Heart left ventricle (tissue), 16 donors: ENCODE measurements around the gene KRT3. TPM values are rescaled to one million over a fixed set of nuclear protein-coding genes. Genes with fewer than 3 reads are reported as not detected.

Experiments used
- ATAC-seq, 4 donors: fragments of 200-7000 bp; cut with Tn5 transposase; one replicate each; pipeline ENCODE4 v1.9.1; 2020 to 2022; ENCODE audit warnings: moderate library complexity in 4 of 4, mild to moderate bottlenecking in 3 of 4, moderate number of reproducible peaks in 1 of 4
- DNase-seq, 5 donors: peaks; one replicate each; pipeline ENCODE4 v3.0.0-alpha.2; 2020
- H3K27ac ChIP-seq, 12 donors: fragments of 200-600 bp; sonication (generic) in 4 of 12; one replicate each; pipeline versions ENCODE4 v1.5.0 to v1.8.0; 2016 to 2022; ENCODE audit warnings: mild to moderate bottlenecking in 2 of 12
- H3K27me3 ChIP-seq, 9 donors: fragments of 200-600 bp; sonication (generic) in 2 of 9; one replicate each; pipeline versions ENCODE4 v1.5.1 to v1.8.0; 2016 to 2022; ENCODE audit warnings: mild to moderate bottlenecking in 3 of 9
- H3K36me3 ChIP-seq, 9 donors: fragments of 200-600 bp; sonication (generic) in 2 of 9; one replicate each; pipeline versions ENCODE4 v1.5.0 to v1.8.0; 2018 to 2022; ENCODE audit warnings: mild to moderate bottlenecking in 2 of 9
- H3K4me1 ChIP-seq, 12 donors: fragments of 200-600 bp; sonication (generic) in 4 of 12; one replicate each; pipeline versions ENCODE4 v1.5.0 to v1.8.0; 2016 to 2022; ENCODE audit warnings: mild to moderate bottlenecking in 3 of 12
- H3K4me3 ChIP-seq, 12 donors: fragments of 200-600 bp; sonication (generic) in 4 of 12; one replicate each; pipeline versions ENCODE4 v1.5.0 to v1.8.0; 2017 to 2022; ENCODE audit warnings: mild to moderate bottlenecking in 9 of 12, moderate library complexity in 4 of 12
- H3K9me3 ChIP-seq, 12 donors: fragments of 200-600 bp; sonication (generic) in 4 of 12; one replicate each; pipeline versions ENCODE4 v1.5.0 to v1.8.0; 2016 to 2022; ENCODE audit warnings: mild to moderate bottlenecking in 1 of 12
- CTCF ChIP-seq, 12 donors: fragments of 200-600 bp; sonication (generic) in 4 of 12; IDR thresholded peaks; one replicate each; pipeline versions ENCODE4 v1.5.0 to v1.8.0; 2018 to 2022; ENCODE audit warnings: antibody characterized with exemption in 12 of 12, mild to moderate bottlenecking in 5 of 12
- POLR2A ChIP-seq, 2 donors: fragments of 450-650 bp; IDR thresholded peaks; one replicate each; pipeline ENCODE4 v1.6.1; 2017; ENCODE audit warnings: antibody characterized with exemption in 2 of 2, mild to moderate bottlenecking in 2 of 2, moderate library complexity in 2 of 2
- whole genome bisulfite sequencing, 4 donors: extraction: QIAGEN DNeasy Blood & Tissue Kit in 2 of 4; methylation state at CpG; one replicate each; pipeline versions ENCODE4 v1.1.5 to v1.1.7; 2013 to 2018; 5-methylcytosine and 5-hydroxymethylcytosine counted together
- intact Hi-C, 10 donors: fragments of 100-400 bp; cut with DNase I; formaldehyde crosslinking; loops; one replicate each; pipeline versions ENCODE4 v1.11.1 to v1.14.2; 2022
- polyA plus RNA-seq, 2 donors: library from polyadenylated mRNA; stranded (reverse); fragments of 200-250 nt; gene quantifications; one replicate each; pipeline ENCODE4 v1.2.3, GENCODE V29; 2013
- total RNA-seq, 9 donors: library from RNA; depleted of rRNA in 2 of 9; stranded (reverse); fragments of >200 nt in 2 of 9; fragmentation: NEBNext Ultra II Directional in 3 of 9; extraction: Animal tissue kit (Norgen Biotek cat#: 25700) in 3 of 9; gene quantifications; one replicate each; pipeline versions ENCODE4 v1.1.0 to v1.2.4, GENCODE V29; 2016 to 2023
- donor health status: ischemic (EF 13 %, LVEDD 7.1; RV severe dilation, severe dysfunction).
- donor health status: healthy with polysubstance abuse.
- donor health status: DM: no; HTN: yes; CAD: no.
- donor health status: DM: no; HTN: no; CAD: no.
- donor health status: ischemic (EF 25% LVEDD 6.9; RV normal size, moderate dysfunction).
- donor health status: ischemic (EF 25% LVEDD 5.7; RV mildly dilated, moderate dysfunction).
- donor health status: healthy.
- donor health status: DM: yes; HTN: yes; CAD: no.
- donor health status: ischemic (EF 35%, LVEDD 5.7; RV mildly dilated, moderate dysfunction).
- donor health status: nonischemic (EF 11% LVEDD 7.7; RV severe dilation, severe dysfunction).
- donor health status: DM: yes; HTN: yes; CAD: no.
- donor health status: PGD.
- donor health status: ischemic (EF 29% LVEDD 5.4; RV normal size, mild dysfunction).
- donor health status: nonischemic (EF 23%, LVEDD 6.1; RV moderate dilation, normal function).

The KRT3 gene
- total and polyA plus RNA-seq, 11 donors, result not detected

GRCh38 chr12:52741375-52742195 lies 54.3 kb downstream of the KRT3 start:
- ATAC-seq (peak in 2 of 4 donors; percentile 53 to 71), DNase-seq (peak in 3 of 5 donors; percentile 45 to 56 (median 55))
- no peak overlapping the region for H3K4me3 ChIP-seq
- H3K9me3 ChIP-seq, result no peaks in the 10 kb centered on the region
- intact Hi-C loops, result no loop called here
- 11 to 16% (median 14%) methylated on average over 13 to 16 of the region's 16 CpGs for WGBS, 4 donors
- peaks cover 0 to 28% (median 0%) of the 10 kb centered on the region in 9 donors for H3K27me3 ChIP-seq
- TF ChIP-seq CTCF (IDR thresholded peaks at IDR 0.05) (no peak), POLR2A (IDR thresholded peaks at IDR 0.05) (no peak)
- no peak overlapping the region for H3K27ac ChIP-seq
- no peaks in the 10 kb centered on the region for H3K4me1 ChIP-seq
- no peaks in the 10 kb centered on the region for H3K36me3 ChIP-seq

GRCh38 chr12:52740584-52740983 lies 55.3 kb downstream of the KRT3 start:
- intact Hi-C loops, result no loop called here
- H3K27me3 ChIP-seq, result peaks cover 0 to 33% (median 0%) of the 10 kb centered on the region in 9 donors
- DNase-seq, result no peak
- no peaks in the 10 kb centered on the region for H3K9me3 ChIP-seq
- no peaks in the 10 kb centered on the region for H3K36me3 ChIP-seq
- no peak for TF ChIP-seq POLR2A (IDR thresholded peaks at IDR 0.05)
- TF ChIP-seq CTCF (IDR thresholded peaks at IDR 0.05), result no peak
- no peak overlapping the region for H3K27ac ChIP-seq
- no peaks in the 10 kb centered on the region for H3K4me1 ChIP-seq
- no peak overlapping the region for H3K4me3 ChIP-seq
- ATAC-seq, result no peak

GRCh38 chr12:52739963-52740362 lies 56.0 kb downstream of the KRT3 start:
- intact Hi-C loops, result no loop called here
- no peak for ATAC-seq
- Histone ChIP-seq H3K27me3 (peaks cover 0 to 36% (median 0%) of the 10 kb centered on the region in 9 donors), H3K27ac (no peak overlapping the region), H3K4me1 (no peaks in the 10 kb centered on the region), H3K4me3 (no peak overlapping the region), H3K9me3 (no peaks in the 10 kb centered on the region), H3K36me3 (no peaks in the 10 kb centered on the region)
- TF ChIP-seq POLR2A (IDR thresholded peaks at IDR 0.05) (no peak), CTCF (IDR thresholded peaks at IDR 0.05) (no peak)
- DNase-seq, result no peak

Other genes starting within 250 kb of the KRT3 start
- gene KRT71, start 243.0 kb downstream of the KRT3 start, total RNA-seq, result not detected
- gene KRT71, start 243.0 kb downstream of the KRT3 start, polyA plus RNA-seq, result not detected
- gene KRT74, start 222.3 kb downstream of the KRT3 start, total RNA-seq, result not detected
- not detected for gene KRT74, start 222.3 kb downstream of the KRT3 start, polyA plus RNA-seq
- gene KRT72, start 194.7 kb downstream of the KRT3 start, total RNA-seq, result not detected
- not detected for gene KRT72, start 194.7 kb downstream of the KRT3 start, polyA plus RNA-seq
- not detected for gene KRT73, start 177.6 kb downstream of the KRT3 start, total RNA-seq
- gene KRT73, start 177.6 kb downstream of the KRT3 start, polyA plus RNA-seq, result not detected
- gene KRT2, start 143.9 kb downstream of the KRT3 start, total RNA-seq, result not detected
- not detected for gene KRT2, start 143.9 kb downstream of the KRT3 start, polyA plus RNA-seq
- under 1 TPM in 1 of 9 donors, not detected in 8; 0.35 TPM for gene KRT1, start 115.7 kb downstream of the KRT3 start, total RNA-seq
- gene KRT1, start 115.7 kb downstream of the KRT3 start, polyA plus RNA-seq, result not detected
- gene KRT77, start 92.6 kb downstream of the KRT3 start, total RNA-seq, result not detected
- not detected for gene KRT77, start 92.6 kb downstream of the KRT3 start, polyA plus RNA-seq
- not detected for gene KRT76, start 18.8 kb downstream of the KRT3 start, total RNA-seq
- gene KRT76, start 18.8 kb downstream of the KRT3 start, polyA plus RNA-seq, result not detected
- not detected for gene KRT4, start 18.0 kb upstream of the KRT3 start, total RNA-seq
- gene KRT4, start 18.0 kb upstream of the KRT3 start, polyA plus RNA-seq, result under 1 TPM in 1 of 2 donors, not detected in 1; 0.51 TPM
- not detected for gene KRT79, start 38.2 kb upstream of the KRT3 start, total RNA-seq
- under 1 TPM in 1 of 2 donors, not detected in 1; 0.24 TPM for gene KRT79, start 38.2 kb upstream of the KRT3 start, polyA plus RNA-seq
- gene KRT78, start 52.9 kb upstream of the KRT3 start, total RNA-seq, result not detected
- under 1 TPM in 1 of 2 donors, not detected in 1; 0.14 TPM for gene KRT78, start 52.9 kb upstream of the KRT3 start, polyA plus RNA-seq
- 100 to 1,000 TPM in 6 of 9 donors, 10 to 100 TPM in 3; 79.9 to 210 (median 110) TPM for gene KRT8, start 109.0 kb upstream of the KRT3 start, total RNA-seq
- gene KRT8, start 109.0 kb upstream of the KRT3 start, polyA plus RNA-seq, result 100 to 1,000 TPM; 139 to 227 TPM
- gene KRT18, start 153.0 kb upstream of the KRT3 start, total RNA-seq, result 10 to 100 TPM in 3 of 9 donors, 1 to 10 TPM in 6; 3.4 to 88.2 (median 6.9) TPM
- gene KRT18, start 153.0 kb upstream of the KRT3 start, polyA plus RNA-seq, result 1 to 10 TPM; 6.1 to 8.7 TPM
- gene EIF4B, start 210.3 kb upstream of the KRT3 start, total RNA-seq, result 100 to 1,000 TPM; 307 to 481 (median 348) TPM
- 100 to 1,000 TPM in 1 of 2 donors, 10 to 100 TPM in 1; 52.0 to 172 TPM for gene EIF4B, start 210.3 kb upstream of the KRT3 start, polyA plus RNA-seq